ENCODE measurements around the gene MLLT3. TPM values are rescaled to one million over a fixed set of nuclear protein-coding genes. Genes with fewer than 3 reads are reported as not detected.

MLLT3 gene
- total and polyA plus RNA-seq, 8 donors, result 6.5 to 48.7 (median 24.4) TPM

GRCh38 chr9:20390400-20390799, 231.9 kb downstream of the MLLT3 start:
- H3K4me3 ChIP-seq, result no peak overlapping the region
- H3K36me3 ChIP-seq, result no peaks in the 10 kb centered on the region
- TF ChIP-seq CTCF (IDR thresholded peaks at IDR 0.05) (no peak), POLR2A (IDR thresholded peaks at IDR 0.05) (no peak), EP300 (IDR thresholded peaks at IDR 0.05) (no peak), POLR2AphosphoS5 (IDR thresholded peaks at IDR 0.05) (no peak)
- H3K9me3 ChIP-seq, result no peaks in the 10 kb centered on the region
- H3K27me3 ChIP-seq, result no peaks in the 10 kb centered on the region
- no peak overlapping the region for H3K27ac ChIP-seq
- no peak for DNase-seq
- peaks cover 0 to 8% (median 0%) of the 10 kb centered on the region in 4 donors for H3K4me1 ChIP-seq
- intact Hi-C loops (cut with DNase I; ENCODE audit: low total_unique reads), result no loop called here

- H3K27me3 ChIP-seq, result no peaks in the 10 kb centered on the region
- peaks cover 0 to 16% (median 6%) of the 10 kb centered on the region in 4 donors for H3K4me1 ChIP-seq
- 84 to 90% (median 89%) methylated on average over 3 of the region's 3 CpGs for WGBS, 5 donors
- H3K4me3 ChIP-seq, result no peak overlapping the region
- no peaks in the 10 kb centered on the region for H3K36me3 ChIP-seq
- no peak for DNase-seq
- intact Hi-C loops (cut with DNase I; ENCODE audit: low total_unique reads), result no loop called here
- H3K9me3 ChIP-seq, result no peaks in the 10 kb centered on the region
- no peak overlapping the region for H3K27ac ChIP-seq
- no peak for TF ChIP-seq EP300 (IDR thresholded peaks at IDR 0.05)
- TF ChIP-seq CTCF (IDR thresholded peaks at IDR 0.05), result no peak
These were observed 235.2 kb downstream of the MLLT3 start for GRCh38 chr9:20387062-20387461.

GRCh38 chr9:20384642-20385041, 237.7 kb downstream of the MLLT3 start:
- Histone ChIP-seq H3K4me1 (peaks cover 0 to 19% (median 7%) of the 10 kb centered on the region in 4 donors), H3K27ac (no peak overlapping the region), H3K27me3 (no peaks in the 10 kb centered on the region), H3K36me3 (no peaks in the 10 kb centered on the region), H3K4me3 (no peak overlapping the region), H3K9me3 (no peaks in the 10 kb centered on the region)
- intact Hi-C loops (cut with DNase I; ENCODE audit: low total_unique reads), result no loop called here
- DNase-seq, result no peak
- WGBS, 5 donors, result 73 to 85% (median 79%) methylated on average over 2 of the region's 2 CpGs
- no peak for TF ChIP-seq POLR2AphosphoS5 (IDR thresholded peaks at IDR 0.05)

GRCh38 chr9:20382460-20383071, 239.7 kb downstream of the MLLT3 start:
- no peak overlapping the region for H3K4me3 ChIP-seq
- H3K9me3 ChIP-seq, result no peaks in the 10 kb centered on the region
- no peak for TF ChIP-seq CTCF (IDR thresholded peaks at IDR 0.05)
- no peak for TF ChIP-seq POLR2AphosphoS5 (IDR thresholded peaks at IDR 0.05)
- TF ChIP-seq EP300 (IDR thresholded peaks at IDR 0.05), result no peak
- TF ChIP-seq POLR2A (IDR thresholded peaks at IDR 0.05), result no peak
- H3K4me1 ChIP-seq, result peaks cover 0 to 19% (median 7%) of the 10 kb centered on the region in 4 donors
- DNase-seq, result peak in 1 of 2 donors; percentile 15
- no peaks in the 10 kb centered on the region for H3K36me3 ChIP-seq
- no peak overlapping the region for H3K27ac ChIP-seq
- intact Hi-C loops (cut with DNase I; ENCODE audit: low total_unique reads), result no loop called here
- 16 to 29% (median 27%) methylated on average over 2 of the region's 2 CpGs for WGBS, 5 donors
- H3K27me3 ChIP-seq, result no peaks in the 10 kb centered on the region

- no peak for TF ChIP-seq CTCF (IDR thresholded peaks at IDR 0.05)
- TF ChIP-seq EP300 (IDR thresholded peaks at IDR 0.05), result no peak
- TF ChIP-seq POLR2AphosphoS5 (IDR thresholded peaks at IDR 0.05), result no peak
- no peak for TF ChIP-seq POLR2A (IDR thresholded peaks at IDR 0.05)
- Histone ChIP-seq H3K27ac (no peak overlapping the region), H3K4me1 (peaks cover 0 to 19% (median 7%) of the 10 kb centered on the region in 4 donors), H3K27me3 (no peaks in the 10 kb centered on the region), H3K9me3 (no peaks in the 10 kb centered on the region), H3K4me3 (no peak overlapping the region), H3K36me3 (no peaks in the 10 kb centered on the region)
- intact Hi-C loops (cut with DNase I; ENCODE audit: low total_unique reads), result no loop called here
- 83 to 92% (median 89%) methylated on average over 5 of the region's 5 CpGs for WGBS, 5 donors
- DNase-seq, result no peak
These were observed 241.8 kb downstream of the MLLT3 start for GRCh38 chr9:20380546-20380945.
